ENCODE measurements around the gene HTR2B. TPM values are rescaled to one million over a fixed set of nuclear protein-coding genes. Genes with fewer than 3 reads are reported as not detected.

Gene HTR2B
- total RNA-seq, 4 donors from 2014 or later = 0.40 to 2.2 TPM; not detected in 2

DNA sequence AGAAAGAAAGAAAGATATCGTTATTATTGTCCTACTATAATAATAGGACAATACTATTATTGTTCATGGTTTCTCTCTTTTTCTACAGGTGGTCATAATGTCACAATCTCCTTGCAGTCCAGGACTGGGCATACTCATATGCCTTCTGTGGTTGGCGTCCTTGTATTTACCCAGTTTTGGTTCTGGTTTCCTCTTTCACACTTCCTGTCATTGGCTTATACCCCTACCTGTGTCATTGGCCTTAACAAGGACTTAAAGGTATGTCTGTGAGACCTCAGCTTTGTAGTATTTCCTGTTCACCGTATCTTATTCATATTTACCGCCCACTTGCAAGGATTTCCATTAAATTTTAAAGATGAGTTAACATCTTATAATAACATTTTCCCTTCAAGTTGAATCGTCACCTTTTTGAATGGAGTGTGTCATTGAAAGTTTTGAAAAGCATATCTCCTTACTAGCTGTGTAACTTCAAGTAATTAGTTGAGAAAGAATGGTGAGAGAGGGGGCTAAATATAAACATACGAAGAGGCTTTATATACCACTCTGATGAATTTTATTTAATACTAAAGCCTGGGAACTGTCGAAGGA lies 36.5 kb upstream of the HTR2B start:
- Histone ChIP-seq H3K9me3 (no peaks in the 10 kb centered on the region), H3K27me3 (no peaks in the 10 kb centered on the region)

DNA sequence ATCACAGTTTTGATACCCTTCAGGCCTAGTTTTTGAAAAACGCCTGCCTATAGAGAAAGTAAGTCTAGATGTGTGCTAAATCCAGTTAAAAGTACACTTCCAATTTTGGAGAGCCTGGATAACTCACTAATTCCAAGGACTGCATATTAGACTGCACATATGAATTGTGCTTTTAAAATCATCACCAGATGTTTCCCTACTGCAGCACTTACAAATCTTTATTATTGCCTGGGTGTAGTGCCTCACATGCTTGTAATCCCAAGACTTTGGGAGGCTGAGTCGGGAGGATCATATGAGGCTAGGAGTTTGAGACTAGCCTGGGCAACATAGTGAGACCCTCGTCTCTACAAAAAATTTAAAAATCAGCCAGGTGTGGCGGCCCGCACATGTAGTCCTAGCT lies 35.9 kb upstream of the HTR2B start:
- H3K4me3 ChIP-seq = no peak overlapping the region
- peaks cover 0 to 7% (median 0%) of the 10 kb centered on the region in 4 donors for H3K4me1 ChIP-seq
- no peaks in the 10 kb centered on the region for H3K9me3 ChIP-seq
- peaks cover 0 to 30% (median 0%) of the 10 kb centered on the region in 3 donors for H3K36me3 ChIP-seq
- peak overlapping the region in 1 of 4 donors; percentile 67 for H3K27ac ChIP-seq
- DNase-seq = no peak
- TF ChIP-seq POLR2A (IDR thresholded peaks at IDR 0.05) = no peak
- TF ChIP-seq, protein P1, sequence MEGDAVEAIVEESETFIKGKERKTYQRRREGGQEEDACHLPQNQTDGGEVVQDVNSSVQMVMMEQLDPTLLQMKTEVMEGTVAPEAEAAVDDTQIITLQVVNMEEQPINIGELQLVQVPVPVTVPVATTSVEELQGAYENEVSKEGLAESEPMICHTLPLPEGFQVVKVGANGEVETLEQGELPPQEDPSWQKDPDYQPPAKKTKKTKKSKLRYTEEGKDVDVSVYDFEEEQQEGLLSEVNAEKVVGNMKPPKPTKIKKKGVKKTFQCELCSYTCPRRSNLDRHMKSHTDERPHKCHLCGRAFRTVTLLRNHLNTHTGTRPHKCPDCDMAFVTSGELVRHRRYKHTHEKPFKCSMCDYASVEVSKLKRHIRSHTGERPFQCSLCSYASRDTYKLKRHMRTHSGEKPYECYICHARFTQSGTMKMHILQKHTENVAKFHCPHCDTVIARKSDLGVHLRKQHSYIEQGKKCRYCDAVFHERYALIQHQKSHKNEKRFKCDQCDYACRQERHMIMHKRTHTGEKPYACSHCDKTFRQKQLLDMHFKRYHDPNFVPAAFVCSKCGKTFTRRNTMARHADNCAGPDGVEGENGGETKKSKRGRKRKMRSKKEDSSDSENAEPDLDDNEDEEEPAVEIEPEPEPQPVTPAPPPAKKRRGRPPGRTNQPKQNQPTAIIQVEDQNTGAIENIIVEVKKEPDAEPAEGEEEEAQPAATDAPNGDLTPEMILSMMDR (IDR thresholded peaks at IDR 0.05) = no peak
- no peaks in the 10 kb centered on the region for H3K27me3 ChIP-seq

More for the DNA sequence above, 36.5 kb upstream of the HTR2B start:
- Histone ChIP-seq H3K4me3 (no peak overlapping the region), H3K27ac (peak overlapping the region in 3 of 4 donors; percentile 22 to 67 (median 29)), H3K36me3 (peaks cover 0 to 37% (median 0%) of the 10 kb centered on the region in 3 donors), H3K4me1 (peaks cover 0 to 7% (median 0%) of the 10 kb centered on the region in 4 donors)
- TF ChIP-seq, protein P1 (IDR thresholded peaks at IDR 0.05) = no peak
- TF ChIP-seq POLR2A (IDR thresholded peaks at IDR 0.05) = no peak
- no peak for DNase-seq

DNA sequence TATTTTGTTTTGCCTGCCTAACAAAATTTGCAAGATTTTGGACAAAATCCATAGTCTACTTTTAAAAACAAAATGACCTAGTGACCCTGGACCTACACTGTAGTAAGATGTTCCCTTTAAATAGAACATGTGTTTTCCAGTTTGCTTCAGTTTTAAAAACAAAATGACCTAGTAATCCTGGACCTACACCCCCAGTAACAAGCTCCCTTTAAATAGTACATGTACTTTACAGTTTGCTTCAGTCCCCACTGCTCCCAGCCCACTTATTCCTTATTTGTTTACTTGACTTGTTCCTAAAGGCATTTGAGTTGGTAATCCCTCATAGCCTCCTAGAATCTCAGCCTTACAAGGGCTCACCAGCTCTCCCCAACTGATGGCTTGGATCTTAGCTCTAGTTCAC lies 34.5 kb upstream of the HTR2B start:
- TF ChIP-seq, protein P1 (IDR thresholded peaks at IDR 0.05) = no peak
- TF ChIP-seq POLR2A (IDR thresholded peaks at IDR 0.05) = no peak
- Histone ChIP-seq H3K36me3 (peaks cover 0 to 26% (median 0%) of the 10 kb centered on the region in 3 donors), H3K4me3 (no peak overlapping the region), H3K9me3 (no peaks in the 10 kb centered on the region), H3K27me3 (no peaks in the 10 kb centered on the region), H3K27ac (peak overlapping the region in 1 of 4 donors; percentile 1), H3K4me1 (peaks cover 0 to 7% (median 0%) of the 10 kb centered on the region in 4 donors)
- DNase-seq = no peak

DNA sequence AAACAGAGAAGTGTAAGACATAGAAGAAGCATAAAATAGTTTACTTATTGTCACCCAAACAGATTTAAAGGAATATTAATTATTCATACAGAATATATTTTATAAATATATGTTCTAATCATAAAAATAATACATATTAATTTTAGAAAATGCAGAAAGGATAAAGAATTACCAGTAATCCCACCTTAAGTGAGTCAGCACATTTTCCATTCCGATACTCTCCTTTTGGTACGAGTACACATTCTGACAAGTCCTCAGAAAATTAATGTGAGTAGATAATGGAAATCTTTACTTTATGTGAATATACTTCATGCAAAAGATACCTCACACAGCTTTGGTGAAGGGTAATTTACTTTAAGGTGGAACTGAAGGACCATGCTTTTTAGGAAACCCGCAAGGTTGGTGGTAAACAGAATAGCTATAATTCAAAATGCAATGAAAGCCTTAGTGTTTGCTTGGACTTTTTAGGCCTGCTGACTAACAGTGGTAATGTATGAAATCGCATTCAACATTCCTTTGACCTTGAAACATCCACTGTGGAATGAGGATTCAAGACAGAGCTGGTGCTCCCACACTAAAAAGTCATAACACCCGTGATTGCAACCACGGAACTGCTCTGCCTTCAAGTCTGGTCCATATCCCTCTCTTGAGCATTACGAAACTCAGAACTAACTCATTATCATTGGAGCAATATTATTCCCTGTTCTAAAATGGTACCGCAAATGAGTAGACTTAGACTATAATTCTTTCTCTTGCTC lies 28.1 kb upstream of the HTR2B start:
- Histone ChIP-seq H3K4me3 (no peak overlapping the region), H3K36me3 (peaks cover 0 to 36% (median 0%) of the 10 kb centered on the region in 3 donors), H3K27ac (no peak overlapping the region), H3K4me1 (no peaks in the 10 kb centered on the region), H3K27me3 (no peaks in the 10 kb centered on the region), H3K9me3 (no peaks in the 10 kb centered on the region)
- DNase-seq = no peak
- TF ChIP-seq POLR2A (IDR thresholded peaks at IDR 0.05) = no peak
- TF ChIP-seq, protein P1 (IDR thresholded peaks at IDR 0.05) = no peak

DNA sequence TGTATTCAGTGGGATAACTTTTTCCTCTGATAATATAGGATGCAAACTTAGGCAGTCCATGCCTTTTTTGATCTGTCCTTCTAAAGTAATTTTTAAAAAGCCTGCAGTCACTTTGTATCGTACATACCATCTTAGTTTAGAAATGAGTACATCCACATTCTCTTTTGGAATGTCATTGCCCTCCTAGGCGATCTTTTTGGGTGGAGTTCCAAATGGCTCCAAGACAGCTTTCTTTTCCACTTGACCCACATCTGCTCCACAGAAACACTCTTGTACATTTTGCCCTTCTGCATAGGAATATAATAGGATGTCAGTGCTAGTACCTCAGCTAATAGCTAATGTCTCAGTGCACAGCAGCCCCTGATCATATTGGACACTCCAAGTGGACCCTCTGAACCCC lies 21.8 kb upstream of the HTR2B start:
- Histone ChIP-seq H3K9me3 (no peaks in the 10 kb centered on the region), H3K36me3 (peaks cover 0 to 34% (median 0%) of the 10 kb centered on the region in 3 donors), H3K4me3 (no peak overlapping the region), H3K27me3 (no peaks in the 10 kb centered on the region), H3K27ac (no peak overlapping the region), H3K4me1 (no peaks in the 10 kb centered on the region)
- no peak for DNase-seq
- TF ChIP-seq, protein P1 (IDR thresholded peaks at IDR 0.05) = no peak
- no peak for TF ChIP-seq POLR2A (IDR thresholded peaks at IDR 0.05)

Data from Peyer's patch (tissue), 4 donors.